Progenitor cell of endocrine pancreas (in vitro differentiated cells): ENCODE results near the gene STARD3. TPM values are rescaled to one million over a fixed set of nuclear protein-coding genes. Genes with fewer than 3 reads are reported as not detected.

ENCODE experiments used
- DNase-seq: peaks from one replicate; pipeline ENCODE4 v3.0.0; 2021; ENCODE audit warnings: low spot score; ENCODE audit not compliant: unreplicated experiment
- H3K27ac Mint-ChIP-seq: 2 replicates; pipeline ENCODE4 v1.8.0; 2021; ENCODE audit warnings: mild to moderate bottlenecking, moderate library complexity, mixed read lengths
- H3K27me3 Mint-ChIP-seq: 2 replicates; pipeline ENCODE4 v1.8.0; 2021; ENCODE audit warnings: mixed read lengths
- H3K36me3 Mint-ChIP-seq: 2 replicates; pipeline ENCODE4 v1.8.0; 2022; ENCODE audit warnings: mixed read lengths; ENCODE audit not compliant: insufficient read depth
- H3K4me1 Mint-ChIP-seq: 2 replicates; pipeline ENCODE4 v1.8.0; 2021; ENCODE audit warnings: low read depth, mixed read lengths
- H3K4me3 Mint-ChIP-seq: 2 replicates; pipeline ENCODE4 v1.8.0; 2021; ENCODE audit warnings: low read depth, mild to moderate bottlenecking, moderate library complexity, mixed read lengths
- H3K9me3 Mint-ChIP-seq: 2 replicates; pipeline ENCODE4 v1.8.0; 2021; ENCODE audit warnings: low read depth, mixed read lengths
- CTCF ChIP-seq: fragments of 200-600 bp; sonication (generic); IDR thresholded peaks from one replicate; pipeline ENCODE4 v1.5.0; 2021; ENCODE audit warnings: antibody characterized with exemption, mild to moderate bottlenecking; ENCODE audit not compliant: unreplicated experiment
- total RNA-seq: library from RNA; stranded (reverse); gene quantifications from 2 replicates; pipeline ENCODE4 v1.2.1, GENCODE V29; 2021

STARD3 gene
- total RNA-seq, 1 donor from 2014 or later = 57.0 TPM

DNA sequence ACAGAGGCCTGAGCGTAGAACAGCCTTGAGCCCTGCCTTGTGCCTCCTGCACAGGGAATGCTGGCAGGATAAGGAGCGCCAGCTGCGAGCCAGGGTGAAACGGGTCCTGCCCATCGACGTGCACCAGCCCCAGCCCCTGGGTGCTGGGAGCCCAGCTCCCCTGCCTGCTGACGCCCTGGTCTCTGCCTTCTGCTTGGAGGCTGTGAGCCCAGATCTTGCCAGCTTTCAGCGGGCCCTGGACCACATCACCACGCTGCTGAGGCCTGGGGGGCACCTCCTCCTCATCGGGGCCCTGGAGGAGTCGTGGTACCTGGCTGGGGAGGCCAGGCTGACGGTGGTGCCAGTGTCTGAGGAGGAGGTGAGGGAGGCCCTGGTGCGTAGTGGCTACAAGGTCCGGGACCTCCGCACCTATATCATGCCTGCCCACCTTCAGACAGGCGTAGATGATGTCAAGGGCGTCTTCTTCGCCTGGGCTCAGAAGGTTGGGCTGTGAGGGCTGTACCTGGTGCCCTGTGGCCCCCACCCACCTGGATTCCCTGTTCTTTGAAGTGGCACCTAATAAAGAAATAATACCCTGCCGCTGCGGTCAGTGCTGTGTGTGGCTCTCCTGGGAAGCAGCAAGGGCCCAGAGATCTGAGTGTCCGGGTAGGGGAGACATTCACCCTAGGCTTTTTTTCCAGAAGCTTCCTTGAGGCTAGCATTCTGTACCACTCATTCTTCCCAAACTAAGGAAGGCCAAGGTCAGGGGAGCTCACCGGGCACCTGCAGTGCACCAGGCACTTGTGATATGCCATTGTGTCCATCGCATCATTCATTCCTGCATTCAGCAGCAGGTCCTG is 33.2 kb downstream of the STARD3 start:
- H3K4me1 Mint-ChIP-seq = peaks cover 6% of the 10 kb centered on the region
- H3K27me3 Mint-ChIP-seq = peaks cover 49% of the 10 kb centered on the region
- TF ChIP-seq CTCF = no peak

GRCh38 chr17:39670746-39671145 is 33.8 kb downstream of the STARD3 start:
- no peak for DNase-seq
- Mint-ChIP-seq H3K27ac (no peak overlapping the region), H3K4me1 (peaks cover 9% of the 10 kb centered on the region), H3K27me3 (peaks cover 43% of the 10 kb centered on the region), H3K9me3 (no peaks in the 10 kb centered on the region), H3K4me3 (no peak overlapping the region), H3K36me3 (no peaks in the 10 kb centered on the region)
- TF ChIP-seq CTCF = no peak

More for the DNA sequence above, 33.2 kb downstream of the STARD3 start:
- no peak overlapping the region for H3K27ac Mint-ChIP-seq
- no peak overlapping the region for H3K4me3 Mint-ChIP-seq
- DNase-seq = no peak
- H3K9me3 Mint-ChIP-seq = no peaks in the 10 kb centered on the region
- H3K36me3 Mint-ChIP-seq = no peaks in the 10 kb centered on the region

GRCh38 chr17:39671651-39672521 is 34.9 kb downstream of the STARD3 start:
- TF ChIP-seq CTCF = peak; percentile 61
- H3K36me3 Mint-ChIP-seq = peaks cover 1% of the 10 kb centered on the region
- no peaks in the 10 kb centered on the region for H3K9me3 Mint-ChIP-seq
- peaks cover 32% of the 10 kb centered on the region for H3K27me3 Mint-ChIP-seq
- H3K27ac Mint-ChIP-seq = peak overlapping the region; percentile 35
- no peak overlapping the region for H3K4me3 Mint-ChIP-seq
- no peak for DNase-seq
- peaks cover 8% of the 10 kb centered on the region for H3K4me1 Mint-ChIP-seq

GRCh38 chr17:39672522-39673334 is 35.8 kb downstream of the STARD3 start:
- H3K4me1 Mint-ChIP-seq = peaks cover 6% of the 10 kb centered on the region
- peaks cover 29% of the 10 kb centered on the region for H3K27me3 Mint-ChIP-seq
- H3K27ac Mint-ChIP-seq = no peak overlapping the region
- no peak for DNase-seq
- no peak overlapping the region for H3K4me3 Mint-ChIP-seq
- H3K36me3 Mint-ChIP-seq = peaks cover 1% of the 10 kb centered on the region
- TF ChIP-seq CTCF = no peak
- H3K9me3 Mint-ChIP-seq = no peaks in the 10 kb centered on the region
